ENCODE data around the gene PPP1R12A. TPM values are rescaled to one million over a fixed set of nuclear protein-coding genes. Genes with fewer than 3 reads are reported as not detected.
A peak's percentile ranks its signal among the peaks of the same experiment; 100 is the strongest.

PPP1R12A gene
- total RNA-seq, 2 donors from 2014 or later = 112 to 131 TPM

- Mint-ChIP-seq H3K4me1 (ENCODE audit: low read depth in 2 of 2) (peaks cover 0 to 2% of the 10 kb centered on the region in 2 donors), H3K27ac (peak overlapping the region in 1 of 2 donors; percentile 39), H3K27me3 (no peaks in the 10 kb centered on the region)
Observed at GRCh38 chr12:79775355-79776027, 159.4 kb downstream of the PPP1R12A start.

DNA sequence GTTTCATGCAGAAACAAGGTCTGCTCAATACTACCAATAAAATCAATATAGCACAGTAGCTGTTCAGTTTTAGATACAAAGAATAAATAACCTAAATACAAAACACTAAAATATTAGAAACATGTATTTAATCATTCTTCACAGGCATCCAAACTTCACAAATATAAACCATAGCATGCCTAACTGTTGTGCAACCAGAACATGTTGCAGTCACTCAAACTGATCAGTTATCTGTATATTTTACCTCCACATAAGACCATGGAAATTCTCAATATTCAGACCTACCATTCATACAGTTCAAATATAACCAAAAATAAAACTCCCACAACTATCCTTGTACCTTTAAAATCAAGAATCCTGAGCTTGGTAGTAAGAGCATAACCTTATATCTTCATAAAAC lies 161.0 kb downstream of the PPP1R12A start:
- DNase-seq (ENCODE audit: low spot score) (no peak), ATAC-seq (no peak)
- Mint-ChIP-seq H3K9me3 (no peaks in the 10 kb centered on the region), H3K4me3 (no peak overlapping the region), H3K4me1 (ENCODE audit: low read depth in 2 of 2) (peaks cover 0 to 2% of the 10 kb centered on the region in 2 donors), H3K27me3 (no peaks in the 10 kb centered on the region), H3K36me3 (peaks cover 5% of the 10 kb centered on the region), H3K27ac (no peak overlapping the region)

More at GRCh38 chr12:79775355-79776027, 159.4 kb downstream of the PPP1R12A start:
- H3K36me3 Mint-ChIP-seq = peaks cover 5% of the 10 kb centered on the region
- DNase-seq (ENCODE audit: low spot score) (no peak), ATAC-seq (no peak)
- H3K4me3 Mint-ChIP-seq = no peak overlapping the region
- H3K9me3 Mint-ChIP-seq = no peaks in the 10 kb centered on the region

GRCh38 chr12:79769860-79770485 lies 164.9 kb downstream of the PPP1R12A start:
- ATAC-seq (no peak), DNase-seq (ENCODE audit: low spot score) (no peak)
- no peak overlapping the region for H3K27ac Mint-ChIP-seq
- no peaks in the 10 kb centered on the region for H3K9me3 Mint-ChIP-seq
- no peak overlapping the region for H3K4me3 Mint-ChIP-seq
- no peaks in the 10 kb centered on the region for H3K27me3 Mint-ChIP-seq
- H3K4me1 Mint-ChIP-seq (ENCODE audit: low read depth in 2 of 2) = peaks cover 0 to 2% of the 10 kb centered on the region in 2 donors
- H3K36me3 Mint-ChIP-seq = peaks cover 5% of the 10 kb centered on the region

DNA sequence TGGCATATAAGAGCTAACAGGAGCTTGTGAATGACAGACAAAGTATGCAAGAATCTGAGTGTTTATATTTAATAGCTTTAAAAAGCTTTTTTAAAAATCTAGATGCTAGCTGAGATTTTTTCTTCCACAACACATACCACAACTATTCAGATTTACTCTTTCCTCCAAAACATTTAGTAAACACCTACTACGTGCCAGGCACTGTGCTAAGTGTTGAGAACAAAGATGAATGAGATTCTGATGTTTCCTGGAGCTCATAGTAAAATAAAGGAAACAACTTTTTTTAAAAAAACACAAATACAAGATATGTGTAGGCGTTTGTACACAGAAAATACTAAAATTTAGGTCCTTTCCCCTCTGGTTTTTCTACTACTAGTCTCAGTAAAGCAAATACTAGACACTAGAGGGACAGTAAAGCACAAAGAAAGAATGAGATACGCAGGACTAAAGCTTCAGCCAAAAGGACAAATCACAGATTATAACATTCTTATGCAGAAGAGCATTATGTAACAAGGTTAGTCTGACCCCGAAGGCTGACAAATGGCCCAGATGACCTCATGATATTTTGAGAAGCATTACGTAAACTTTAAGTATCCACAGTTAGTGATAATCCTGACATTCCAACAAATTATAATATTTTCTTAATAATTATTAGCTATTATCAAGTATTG lies 165.6 kb downstream of the PPP1R12A start:
- ATAC-seq (no peak), DNase-seq (ENCODE audit: low spot score) (no peak)
- Mint-ChIP-seq H3K27me3 (no peaks in the 10 kb centered on the region), H3K27ac (no peak overlapping the region), H3K36me3 (peaks cover 5% of the 10 kb centered on the region), H3K4me1 (ENCODE audit: low read depth in 2 of 2) (peaks cover 0 to 2% of the 10 kb centered on the region in 2 donors), H3K4me3 (no peak overlapping the region), H3K9me3 (no peaks in the 10 kb centered on the region)

DNA sequence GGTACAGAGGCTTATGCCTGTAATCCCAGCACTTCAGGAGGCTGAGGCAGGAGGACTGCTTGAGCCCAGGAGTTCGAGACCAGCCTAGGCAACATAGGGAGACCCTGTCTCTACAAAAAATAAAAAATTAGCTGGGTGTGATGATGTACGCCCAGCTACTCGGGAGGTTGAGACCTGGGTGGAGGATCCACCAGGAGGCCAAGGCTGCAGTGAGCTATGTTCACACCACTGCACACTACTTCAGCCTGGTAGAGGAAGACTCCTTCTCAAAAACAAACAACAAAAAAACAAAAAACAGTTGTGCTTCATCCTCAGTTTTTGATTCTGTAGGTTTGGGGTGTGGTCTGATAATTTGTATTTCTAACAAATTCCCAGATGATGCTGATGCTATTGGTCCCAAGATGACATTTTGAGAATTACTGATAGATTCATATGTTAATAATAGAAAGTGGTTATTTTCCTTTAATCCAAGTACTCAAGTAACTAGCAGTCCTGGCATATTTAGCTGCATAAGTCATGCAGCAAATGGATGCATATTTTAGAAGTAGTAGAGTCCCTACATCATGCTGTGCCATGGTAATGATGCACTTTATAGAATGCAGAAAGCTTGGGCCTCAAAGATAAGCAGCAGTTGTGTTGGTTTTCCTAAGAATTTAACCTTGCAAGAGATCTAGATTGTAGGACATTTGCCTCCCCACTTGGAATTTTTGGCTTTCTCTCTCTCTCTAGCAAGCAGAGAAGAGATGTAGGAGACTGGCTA lies 168.0 kb downstream of the PPP1R12A start:
- H3K9me3 Mint-ChIP-seq = no peaks in the 10 kb centered on the region
- ATAC-seq (no peak), DNase-seq (ENCODE audit: low spot score) (no peak)
- H3K27ac Mint-ChIP-seq = no peak overlapping the region
- no peaks in the 10 kb centered on the region for H3K27me3 Mint-ChIP-seq
- no peak overlapping the region for H3K4me3 Mint-ChIP-seq
- no peaks in the 10 kb centered on the region for H3K4me1 Mint-ChIP-seq (ENCODE audit: low read depth in 2 of 2)
- peaks cover 5% of the 10 kb centered on the region for H3K36me3 Mint-ChIP-seq

DNA sequence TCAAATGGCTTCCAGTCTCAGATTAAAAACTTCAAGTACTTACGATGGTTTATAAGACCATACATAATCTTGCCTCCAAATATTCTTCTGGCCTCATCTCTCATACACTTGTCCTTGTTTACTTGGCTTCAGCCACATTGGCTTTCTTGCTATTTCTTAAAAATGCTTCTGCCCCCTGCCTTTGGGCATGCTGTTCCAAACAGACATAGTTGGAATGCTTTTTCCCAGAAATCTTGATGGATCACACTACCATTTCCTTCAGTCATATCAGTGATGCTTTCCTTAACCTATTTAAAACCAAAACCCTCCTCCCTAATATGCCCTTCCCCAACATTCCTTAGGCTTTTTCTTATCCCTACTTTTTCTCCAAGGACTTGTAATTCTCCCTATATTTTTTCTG lies 169.7 kb downstream of the PPP1R12A start:
- Mint-ChIP-seq H3K27ac (no peak overlapping the region), H3K4me1 (ENCODE audit: low read depth in 2 of 2) (no peaks in the 10 kb centered on the region), H3K4me3 (no peak overlapping the region), H3K27me3 (no peaks in the 10 kb centered on the region), H3K36me3 (no peaks in the 10 kb centered on the region), H3K9me3 (no peaks in the 10 kb centered on the region)
- ATAC-seq (no peak), DNase-seq (ENCODE audit: low spot score) (no peak)

- no peaks in the 10 kb centered on the region for H3K36me3 Mint-ChIP-seq
- H3K4me3 Mint-ChIP-seq = no peak overlapping the region
- ATAC-seq = no peak
- no peaks in the 10 kb centered on the region for H3K27me3 Mint-ChIP-seq
- H3K9me3 Mint-ChIP-seq = no peaks in the 10 kb centered on the region
- DNase-seq (ENCODE audit: low spot score) = no peak
- no peaks in the 10 kb centered on the region for H3K4me1 Mint-ChIP-seq (ENCODE audit: low read depth in 2 of 2)
- H3K27ac Mint-ChIP-seq = no peak overlapping the region
Observed at GRCh38 chr12:79764641-79765040, 170.3 kb downstream of the PPP1R12A start.

DNA sequence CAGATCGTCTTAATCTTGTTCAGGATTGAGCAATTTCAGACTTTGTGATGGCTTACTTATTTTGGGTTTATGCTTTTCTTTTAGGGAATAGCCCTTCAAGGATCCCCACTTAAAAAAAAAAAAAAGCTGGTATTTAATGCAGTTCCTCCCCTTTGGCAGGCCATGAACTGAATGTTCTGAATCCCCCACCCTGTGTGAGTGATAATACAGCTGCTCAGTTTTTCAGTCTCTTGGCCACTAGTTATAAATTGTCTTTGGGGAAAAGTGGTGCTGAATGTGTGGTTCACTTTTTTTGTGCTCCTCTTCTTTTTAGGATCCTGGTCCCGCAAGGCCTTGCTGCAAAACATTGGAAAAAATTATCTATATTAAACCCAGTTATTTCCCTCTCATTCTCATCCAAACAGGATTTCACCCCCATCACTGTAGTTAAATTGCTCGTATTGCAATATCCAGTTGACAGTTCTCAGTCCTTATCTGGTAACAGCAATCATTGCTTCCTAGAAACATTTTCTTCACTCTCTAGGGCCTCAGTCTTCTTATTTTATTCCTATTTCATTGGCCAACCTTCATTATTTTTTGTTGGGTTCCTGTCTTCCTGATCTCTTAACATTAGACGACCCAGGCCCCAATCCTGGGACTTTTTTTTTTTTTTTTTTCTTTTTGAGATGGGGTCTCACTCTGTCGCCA lies 171.0 kb downstream of the PPP1R12A start:
- ATAC-seq = no peak
- Mint-ChIP-seq H3K36me3 (no peaks in the 10 kb centered on the region), H3K27ac (no peak overlapping the region), H3K9me3 (no peaks in the 10 kb centered on the region), H3K4me3 (no peak overlapping the region), H3K4me1 (ENCODE audit: low read depth in 2 of 2) (no peaks in the 10 kb centered on the region), H3K27me3 (no peaks in the 10 kb centered on the region)
- DNase-seq (ENCODE audit: low spot score) = no peak

GRCh38 chr12:79761341-79761740 lies 173.6 kb downstream of the PPP1R12A start:
- H3K9me3 Mint-ChIP-seq = peaks cover 3% of the 10 kb centered on the region
- H3K27ac Mint-ChIP-seq = no peak overlapping the region
- H3K36me3 Mint-ChIP-seq = peaks cover 5% of the 10 kb centered on the region
- no peak for ATAC-seq
- DNase-seq (ENCODE audit: low spot score) = no peak
- no peaks in the 10 kb centered on the region for H3K4me1 Mint-ChIP-seq (ENCODE audit: low read depth in 2 of 2)
- H3K4me3 Mint-ChIP-seq = no peak overlapping the region
- peaks cover 3 to 6% of the 10 kb centered on the region in 2 donors for H3K27me3 Mint-ChIP-seq

GRCh38 chr12:79747274-79747673 lies 187.6 kb downstream of the PPP1R12A start:
- Mint-ChIP-seq H3K4me1 (ENCODE audit: low read depth in 2 of 2) (no peaks in the 10 kb centered on the region), H3K27me3 (peaks cover 6 to 9% of the 10 kb centered on the region in 2 donors), H3K27ac (no peak overlapping the region), H3K9me3 (no peaks in the 10 kb centered on the region), H3K4me3 (no peak overlapping the region), H3K36me3 (no peaks in the 10 kb centered on the region)
- no peak for DNase-seq (ENCODE audit: low spot score)
- ATAC-seq = no peak

- Mint-ChIP-seq H3K27ac (no peak overlapping the region), H3K9me3 (no peaks in the 10 kb centered on the region), H3K4me3 (no peak overlapping the region), H3K36me3 (no peaks in the 10 kb centered on the region), H3K4me1 (ENCODE audit: low read depth in 2 of 2) (no peaks in the 10 kb centered on the region), H3K27me3 (peaks cover 18% of the 10 kb centered on the region in 2 donors)
- DNase-seq (ENCODE audit: low spot score) (no peak), ATAC-seq (no peak)
Observed at GRCh38 chr12:79737875-79738718, 196.8 kb downstream of the PPP1R12A start.

DNA sequence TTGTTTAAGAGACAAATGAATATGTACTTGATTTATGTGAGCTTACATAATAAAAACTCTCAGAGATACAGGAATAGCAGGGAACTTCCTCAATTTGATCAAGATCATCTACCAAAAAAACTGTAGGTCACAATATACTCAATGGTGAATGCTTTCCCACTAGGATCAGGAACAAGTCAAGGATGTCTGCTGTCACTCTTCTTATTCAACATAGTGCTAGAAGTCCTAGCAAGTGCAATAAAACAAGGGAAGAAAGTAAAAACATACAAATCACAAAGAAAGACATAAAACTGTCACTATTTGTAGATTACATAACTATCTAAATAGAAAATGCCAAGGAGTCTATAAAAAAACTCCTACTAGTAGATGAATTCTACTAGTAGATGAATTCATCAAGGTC lies 202.3 kb downstream of the PPP1R12A start:
- DNase-seq (ENCODE audit: low spot score) (no peak), ATAC-seq (no peak)
- Mint-ChIP-seq H3K36me3 (peaks cover 6% of the 10 kb centered on the region), H3K27me3 (peaks cover 34 to 36% of the 10 kb centered on the region in 2 donors), H3K4me3 (no peak overlapping the region), H3K4me1 (ENCODE audit: low read depth in 2 of 2) (no peaks in the 10 kb centered on the region), H3K9me3 (no peaks in the 10 kb centered on the region), H3K27ac (no peak overlapping the region)

- H3K4me3 Mint-ChIP-seq = no peak overlapping the region
- H3K4me1 Mint-ChIP-seq (ENCODE audit: low read depth in 2 of 2) = no peaks in the 10 kb centered on the region
- peaks cover 6% of the 10 kb centered on the region for H3K36me3 Mint-ChIP-seq
- ATAC-seq (no peak), DNase-seq (ENCODE audit: low spot score) (no peak)
- peaks cover 23 to 29% of the 10 kb centered on the region in 2 donors for H3K27me3 Mint-ChIP-seq
- H3K9me3 Mint-ChIP-seq = no peaks in the 10 kb centered on the region
- no peak overlapping the region for H3K27ac Mint-ChIP-seq
Observed at GRCh38 chr12:79725987-79726386, 208.9 kb downstream of the PPP1R12A start.

All from natural killer cell treated with Interleukin-12 subunit alpha and Interleukin-12 subunit beta and Interleukin-15 and Interleukin-18, amount 100 ng/mL, for 72 hours (primary cell).